LNCAP (cell line): Measurements from ENCODE around the gene SETD5.

Source experiments
- CTCF ChIP-seq: fragments of 450-650 bp; IDR thresholded peaks from 2 replicates; pipeline ENCODE4 v1.5.1; 2017; ENCODE audit warnings: mild to moderate bottlenecking

The SETD5 gene

GRCh38 chr3:9362731-9363530 lies 34.5 kb upstream of the SETD5 start, which contains the start of gene THUMPD3:
Gene THUMPD3, plus strand, starts transcription at chr3:9363054. Its CDS starts 2,015 bp downstream, at chr3:9365069.
- TF ChIP-seq CTCF = no peak

- TF ChIP-seq CTCF = no peak
Observed at GRCh38 chr3:9369508-9369907, 27.9 kb upstream of the SETD5 start.

GRCh38 chr3:9373465-9373864 lies 23.9 kb upstream of the SETD5 start:
- no peak for TF ChIP-seq CTCF

GRCh38 chr3:9377981-9378380 lies 19.4 kb upstream of the SETD5 start:
- TF ChIP-seq CTCF = no peak

GRCh38 chr3:9379327-9379726 lies 18.1 kb upstream of the SETD5 start:
- no peak for TF ChIP-seq CTCF

- no peak for TF ChIP-seq CTCF
Observed at GRCh38 chr3:9380014-9380413, 17.4 kb upstream of the SETD5 start.

GRCh38 chr3:9384141-9384828 lies 13.1 kb upstream of the SETD5 start:
- no peak for TF ChIP-seq CTCF
